ENCODE results near the gene SCN11A.

DNA sequence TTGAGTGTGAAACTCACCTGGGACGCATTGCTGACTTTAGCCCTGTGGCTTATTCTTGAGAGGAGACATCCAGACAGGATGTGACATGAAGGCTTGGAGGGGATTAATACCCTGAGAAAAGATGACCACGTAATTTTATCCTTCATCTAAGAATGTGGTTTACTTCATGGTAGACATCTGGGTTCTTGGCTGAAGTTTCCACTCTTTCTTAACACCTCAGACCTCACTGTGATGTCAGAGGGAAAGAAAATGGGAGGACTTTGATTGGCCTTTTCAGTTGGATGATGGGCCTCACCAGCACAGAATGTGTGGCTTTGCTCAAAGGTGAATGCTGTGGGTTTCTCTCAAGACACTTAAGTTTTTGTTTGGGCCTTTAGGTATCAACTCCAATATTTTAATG, 39.2 kb upstream of the SCN11A start:
- TF ChIP-seq, protein P1, sequence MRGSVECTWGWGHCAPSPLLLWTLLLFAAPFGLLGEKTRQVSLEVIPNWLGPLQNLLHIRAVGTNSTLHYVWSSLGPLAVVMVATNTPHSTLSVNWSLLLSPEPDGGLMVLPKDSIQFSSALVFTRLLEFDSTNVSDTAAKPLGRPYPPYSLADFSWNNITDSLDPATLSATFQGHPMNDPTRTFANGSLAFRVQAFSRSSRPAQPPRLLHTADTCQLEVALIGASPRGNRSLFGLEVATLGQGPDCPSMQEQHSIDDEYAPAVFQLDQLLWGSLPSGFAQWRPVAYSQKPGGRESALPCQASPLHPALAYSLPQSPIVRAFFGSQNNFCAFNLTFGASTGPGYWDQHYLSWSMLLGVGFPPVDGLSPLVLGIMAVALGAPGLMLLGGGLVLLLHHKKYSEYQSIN (CRISPR knock-in tag; IDR thresholded peaks at IDR 0.05; ENCODE audit: borderline replicate concordance): no peak
- TF ChIP-seq NFIC (IDR thresholded peaks at IDR 0.05; ENCODE audit: low read length): no peak
- TF ChIP-seq RAD21 (CRISPR knock-in tag; IDR thresholded peaks at IDR 0.05): no peak
- no peak for TF ChIP-seq MYC (CRISPR knock-in tag; IDR thresholded peaks at IDR 0.05; ENCODE audit: borderline replicate concordance)
- TF ChIP-seq PPARG (CRISPR knock-in tag; conservative IDR thresholded peaks at IDR 0.05): no peak
- no peak for TF ChIP-seq JUND (CRISPR knock-in tag; IDR thresholded peaks at IDR 0.05)
